ENCODE measurements around the gene TMEM221.

DNA sequence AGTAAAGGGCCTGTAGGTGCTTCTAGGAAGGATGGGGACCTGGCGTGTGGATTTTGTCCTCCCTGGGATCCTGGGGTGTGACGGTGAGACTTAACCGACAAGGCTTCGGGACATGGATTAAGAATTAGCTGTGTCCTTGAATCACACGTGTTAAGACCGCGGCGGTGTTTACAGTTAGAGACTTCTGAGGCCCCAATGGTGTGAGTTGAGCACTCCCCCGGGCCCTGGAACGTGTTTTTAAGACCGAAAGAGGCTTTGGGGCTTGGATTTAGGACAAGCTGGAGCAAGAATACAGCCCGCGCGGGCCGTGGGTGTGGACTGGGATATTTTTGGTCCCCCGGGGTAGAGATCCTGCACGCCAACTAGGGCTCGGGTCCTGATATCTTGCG is 20.6 kb upstream of the TMEM221 start:
- TF ChIP-seq, protein P1, sequence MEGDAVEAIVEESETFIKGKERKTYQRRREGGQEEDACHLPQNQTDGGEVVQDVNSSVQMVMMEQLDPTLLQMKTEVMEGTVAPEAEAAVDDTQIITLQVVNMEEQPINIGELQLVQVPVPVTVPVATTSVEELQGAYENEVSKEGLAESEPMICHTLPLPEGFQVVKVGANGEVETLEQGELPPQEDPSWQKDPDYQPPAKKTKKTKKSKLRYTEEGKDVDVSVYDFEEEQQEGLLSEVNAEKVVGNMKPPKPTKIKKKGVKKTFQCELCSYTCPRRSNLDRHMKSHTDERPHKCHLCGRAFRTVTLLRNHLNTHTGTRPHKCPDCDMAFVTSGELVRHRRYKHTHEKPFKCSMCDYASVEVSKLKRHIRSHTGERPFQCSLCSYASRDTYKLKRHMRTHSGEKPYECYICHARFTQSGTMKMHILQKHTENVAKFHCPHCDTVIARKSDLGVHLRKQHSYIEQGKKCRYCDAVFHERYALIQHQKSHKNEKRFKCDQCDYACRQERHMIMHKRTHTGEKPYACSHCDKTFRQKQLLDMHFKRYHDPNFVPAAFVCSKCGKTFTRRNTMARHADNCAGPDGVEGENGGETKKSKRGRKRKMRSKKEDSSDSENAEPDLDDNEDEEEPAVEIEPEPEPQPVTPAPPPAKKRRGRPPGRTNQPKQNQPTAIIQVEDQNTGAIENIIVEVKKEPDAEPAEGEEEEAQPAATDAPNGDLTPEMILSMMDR (IDR thresholded peaks at IDR 0.05; ENCODE audit: poor library complexity), result no peak
- TF ChIP-seq EZH2phosphoT487 (IDR thresholded peaks at IDR 0.05; ENCODE audit: low read depth, severe bottlenecking, unreplicated experiment), result no peak
